GM11168 (cell line): Measurements from ENCODE around the gene PCDHGC4.

Experiments used
- in situ Hi-C: fragments of 300-500 bp; cut with MboI; formaldehyde crosslinking; loops from one replicate; pipeline ENCODE4 v1.12.0; 2022; ENCODE audit warnings: low sequenced_read_pairs; ENCODE audit not compliant: unreplicated experiment

The PCDHGC4 gene

DNA sequence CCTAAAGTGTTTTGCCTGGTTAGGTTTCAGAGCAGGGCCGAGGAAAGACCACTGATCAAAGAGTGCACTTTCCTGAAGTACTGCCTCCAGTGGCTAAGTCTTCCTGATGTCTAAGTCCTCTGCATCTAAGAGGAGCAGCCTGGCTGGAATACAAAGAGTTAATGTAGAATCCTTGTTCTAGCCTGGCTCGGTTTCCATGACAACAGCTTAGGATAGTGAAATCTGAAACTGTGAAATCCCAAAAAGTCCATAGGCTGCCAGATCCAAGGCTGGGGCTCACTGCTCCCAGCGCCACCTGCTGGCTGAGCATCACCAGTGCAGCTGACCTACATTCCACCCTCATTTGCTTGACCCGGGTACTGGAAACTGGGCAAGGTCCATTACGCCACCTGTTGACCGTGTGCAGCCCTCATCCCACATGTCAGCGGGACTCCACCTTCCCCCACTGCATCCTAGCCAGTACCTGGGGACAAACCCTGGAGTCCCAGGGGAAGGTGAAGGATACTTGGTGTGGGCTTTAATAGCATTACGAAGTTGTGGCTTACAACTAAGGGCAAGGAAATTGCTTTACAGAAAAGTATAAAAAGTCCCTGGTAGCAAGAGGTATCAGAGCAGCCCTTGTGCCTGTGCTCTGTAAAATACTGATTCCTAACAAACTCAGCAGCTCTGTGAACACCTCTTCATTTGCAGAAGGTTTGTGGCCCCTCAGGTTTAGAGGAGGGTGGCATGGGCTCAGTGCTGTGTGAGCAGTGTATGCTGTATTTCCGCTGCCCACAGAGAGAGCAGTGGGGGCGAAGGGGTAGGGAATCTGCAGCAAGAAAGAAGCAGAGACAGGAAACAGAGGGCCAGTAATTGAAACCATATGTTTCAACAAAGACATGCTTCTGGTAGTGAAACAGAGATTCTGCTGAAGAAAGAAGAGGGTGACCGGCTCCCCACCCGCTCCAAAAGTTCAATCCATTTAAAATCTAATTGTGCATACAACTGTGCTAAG lies 40.1 kb downstream of the PCDHGC4 start:
- in situ Hi-C loops, result no loop called here

GRCh38 chr5:141525653-141526052 lies 40.8 kb downstream of the PCDHGC4 start:
- in situ Hi-C loops, result no loop called here

GRCh38 chr5:141527426-141527825 lies 42.6 kb downstream of the PCDHGC4 start:
- in situ Hi-C loops, result no loop called here

- in situ Hi-C loops, result no loop called here
These were observed 43.6 kb downstream of the PCDHGC4 start for GRCh38 chr5:141528291-141528984.

DNA sequence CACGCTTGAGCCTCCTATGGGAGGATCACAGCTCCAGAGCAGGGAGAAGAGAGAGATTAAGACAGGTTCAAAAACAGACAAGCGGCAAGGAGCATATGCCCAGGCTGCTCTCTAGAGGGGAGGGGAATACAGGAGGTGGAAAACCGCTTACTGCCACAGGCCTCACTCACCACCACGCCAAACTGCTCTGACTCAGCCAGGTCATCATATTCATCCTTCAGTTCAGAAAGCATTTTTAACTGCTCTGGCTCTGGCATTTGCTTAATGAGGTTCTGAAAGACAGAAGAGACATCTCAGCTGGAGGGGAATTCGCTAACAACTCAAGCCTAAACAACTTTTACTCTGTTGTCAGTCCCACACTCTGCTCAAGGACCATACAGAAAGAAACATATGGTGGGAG lies 44.2 kb downstream of the PCDHGC4 start:
- in situ Hi-C loops, result no loop called here

DNA sequence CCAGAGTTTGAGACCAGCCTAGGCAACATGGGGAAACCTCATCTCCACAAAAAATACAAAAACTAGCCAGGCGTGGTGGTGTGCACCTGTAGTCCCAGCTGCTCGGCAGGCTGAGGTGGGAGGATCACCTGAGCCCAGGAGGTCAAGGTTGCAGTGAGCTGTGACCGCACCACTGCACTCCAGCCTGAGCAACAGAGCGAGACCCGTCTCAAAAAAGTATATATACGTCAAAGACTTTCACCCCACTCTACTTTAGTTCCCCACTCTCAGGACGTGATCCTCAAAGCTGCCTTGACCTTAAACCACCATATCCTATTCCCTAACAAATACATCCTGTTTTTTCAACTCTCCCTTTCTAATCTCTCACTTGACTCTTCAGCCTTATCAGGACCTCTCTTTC lies 45.0 kb downstream of the PCDHGC4 start:
- in situ Hi-C loops, result no loop called here

- in situ Hi-C loops, result no loop called here
These were observed 47.9 kb downstream of the PCDHGC4 start for GRCh38 chr5:141532726-141533125.

GRCh38 chr5:141533897-141534296 lies 49.1 kb downstream of the PCDHGC4 start:
- in situ Hi-C loops, result no loop called here

DNA sequence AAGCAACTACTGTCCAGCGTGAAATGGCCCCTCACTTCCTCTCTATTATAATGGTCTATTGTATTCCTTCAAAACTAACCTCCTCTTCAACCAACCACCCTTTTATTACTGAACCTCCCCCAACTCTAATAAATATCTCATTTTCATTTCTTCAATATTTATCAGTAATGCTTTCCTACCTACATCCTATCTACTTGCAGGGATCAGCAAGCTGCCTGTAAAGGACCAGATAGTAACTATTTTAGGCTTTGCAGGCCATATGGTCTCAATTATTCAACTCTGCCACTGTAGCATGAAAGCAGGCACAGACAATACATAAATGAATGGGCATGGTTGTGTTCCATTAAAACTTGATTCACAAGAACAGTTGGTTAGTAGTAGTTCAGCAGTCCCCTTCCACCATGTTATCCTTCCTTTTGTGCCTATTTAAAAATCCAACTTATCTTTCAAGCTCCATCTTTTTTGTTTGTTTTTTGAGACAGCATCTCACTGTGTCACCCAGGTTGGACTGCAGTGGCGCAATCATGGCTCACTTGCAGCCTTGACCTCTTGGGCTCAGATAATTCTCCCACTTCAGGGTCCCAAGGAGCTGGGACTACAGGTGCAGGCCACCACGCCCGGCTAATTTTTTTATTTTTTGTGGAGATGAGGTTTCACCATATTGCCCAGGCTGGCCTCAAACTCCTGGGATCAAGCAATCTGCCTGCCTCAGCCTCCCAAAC lies 49.8 kb downstream of the PCDHGC4 start:
- in situ Hi-C loops, result no loop called here
